Subcutaneous adipose tissue (tissue), 4 donors: ENCODE results near the gene AGBL4. TPM values are rescaled to one million over a fixed set of nuclear protein-coding genes. Genes with fewer than 3 reads are reported as not detected.

Experiments
- CTCF ChIP-seq: fragments of 450-650 bp; IDR thresholded peaks from one replicate; pipeline ENCODE4 v1.5.1; 2016; ENCODE audit warnings: low read depth, mild to moderate bottlenecking, control low read depth, antibody characterized with exemption, moderate library complexity
- total RNA-seq, 4 donors: library from RNA; depleted of rRNA; stranded (reverse); fragments of >200 nt; gene quantifications; one replicate each; pipeline ENCODE4 v1.1.0, GENCODE V29; 2016

Gene AGBL4
- total RNA-seq, 4 donors from 2014 or later: 0.16 to 3.6 (median 0.59) TPM

- TF ChIP-seq CTCF: no peak
Observed at GRCh38 chr1:49995734-49996133, 28.0 kb downstream of the AGBL4 start.

- TF ChIP-seq CTCF: no peak
Observed at GRCh38 chr1:49971088-49971487, 52.7 kb downstream of the AGBL4 start.

GRCh38 chr1:49951385-49951784, 72.4 kb downstream of the AGBL4 start:
- no peak for TF ChIP-seq CTCF

- TF ChIP-seq CTCF: no peak
Observed at GRCh38 chr1:49906365-49906764, 117.4 kb downstream of the AGBL4 start.

- TF ChIP-seq CTCF: no peak
Observed at GRCh38 chr1:49864581-49864980, 159.2 kb downstream of the AGBL4 start.

GRCh38 chr1:49854741-49855140, 169.0 kb downstream of the AGBL4 start:
- TF ChIP-seq CTCF: no peak

GRCh38 chr1:49842596-49842995, 181.2 kb downstream of the AGBL4 start:
- TF ChIP-seq CTCF: no peak
